WI38 (cell line): ENCODE results near the gene ZNF148.

Source experiments
- H3K4me3 ChIP-seq: 2 replicates; pipeline ENCODE4 v1.5.1; 2011; ENCODE audit warnings: low read depth, mild to moderate bottlenecking, control low read depth, low read length
- CTCF ChIP-seq: IDR thresholded peaks from 2 replicates; pipeline ENCODE4 v1.5.1; 2012; ENCODE audit warnings: low read depth, mild to moderate bottlenecking, control low read depth, low read length

The ZNF148 gene

GRCh38 chr3:125177746-125178145, 197.4 kb downstream of the ZNF148 start:
- no peak overlapping the region for H3K4me3 ChIP-seq
- no peak for TF ChIP-seq CTCF
